Stimulated activated naive CD8-positive, alpha-beta T cell treated with anti-CD3 and anti-CD28 coated beads, Interleukin-15, amount 100 ng/mL, for 72 hours (primary cell): ENCODE results near the gene SRI.
"Not testable (repeated sequence)": the region's sequence is repeated elsewhere in the genome, so short reads cannot be mapped to it uniquely, and the experiment has no call there.

Experiments
- ATAC-seq: fragments of 150-1000 bp; cut with Tn5 transposase; 2 replicates; pipeline ENCODE4 v1.10.0; 2021; ENCODE audit warnings: mild to moderate bottlenecking, moderate library complexity
- DNase-seq, 2 donors: peaks; one replicate each; pipeline ENCODE4 v3.0.0; 2021 to 2022
- H3K27ac Mint-ChIP-seq, 2 donors: one replicate each; pipeline ENCODE4 v1.8.0; 2022; ENCODE audit warnings: mild to moderate bottlenecking in 2 of 2, mixed read lengths in 2 of 2, moderate library complexity in 2 of 2
- H3K27me3 Mint-ChIP-seq: one replicate; pipeline ENCODE4 v1.8.0; 2022; ENCODE audit warnings: mixed read lengths
- H3K4me1 Mint-ChIP-seq: one replicate; pipeline ENCODE4 v1.8.0; 2022; ENCODE audit warnings: mild to moderate bottlenecking, mixed read lengths
- H3K4me3 Mint-ChIP-seq, 2 donors: one replicate each; pipeline ENCODE4 v1.8.0; 2022; ENCODE audit warnings: mild to moderate bottlenecking in 2 of 2, mixed read lengths in 2 of 2, moderate library complexity in 1 of 2
- H3K9me3 Mint-ChIP-seq, 2 donors: one replicate each; pipeline ENCODE4 v1.8.0; 2022; ENCODE audit warnings: mixed read lengths in 2 of 2

Gene SRI

GRCh38 chr7:88219781-88220747 is at the start of gene SRI:
SRI (minus strand) TSS chr7:88220038; CDS start chr7:88220026, 12 bp downstream.
- ATAC-seq (peak; percentile 98), DNase-seq (peak; percentile 91 to 95)
- H3K27me3 Mint-ChIP-seq = no peaks in the 10 kb centered on the region
- H3K4me3 Mint-ChIP-seq = peak within 1 kb of the TSS; percentile 89 to 97
- H3K4me1 Mint-ChIP-seq = peaks cover 31% of the 10 kb centered on the region
- peak within 1 kb of the TSS; percentile 99 to 100 for H3K27ac Mint-ChIP-seq
- H3K9me3 Mint-ChIP-seq = no peaks in the 10 kb centered on the region

- H3K4me3 Mint-ChIP-seq = no peak overlapping the region
- no peaks in the 10 kb centered on the region for H3K9me3 Mint-ChIP-seq
- no peaks in the 10 kb centered on the region for H3K27me3 Mint-ChIP-seq
- DNase-seq = no peak
- no peak overlapping the region for H3K27ac Mint-ChIP-seq
- no peaks in the 10 kb centered on the region for H3K4me1 Mint-ChIP-seq
- ATAC-seq = no peak
Observed at GRCh38 chr7:88269586-88269985, 49.7 kb upstream of the SRI start.

- ATAC-seq = no peak
- no peak for DNase-seq
- no peaks in the 10 kb centered on the region for H3K4me1 Mint-ChIP-seq
- H3K27me3 Mint-ChIP-seq = no peaks in the 10 kb centered on the region
- no peaks in the 10 kb centered on the region for H3K9me3 Mint-ChIP-seq
- H3K27ac Mint-ChIP-seq = no peak overlapping the region
- no peak overlapping the region for H3K4me3 Mint-ChIP-seq
Observed at GRCh38 chr7:88268858-88269257, 49.0 kb upstream of the SRI start.

- Mint-ChIP-seq H3K27me3 (no peaks in the 10 kb centered on the region), H3K4me1 (no peaks in the 10 kb centered on the region), H3K9me3 (no peaks in the 10 kb centered on the region), H3K27ac (no peak overlapping the region), H3K4me3 (no peak overlapping the region)
- ATAC-seq (no peak), DNase-seq (no peak)
Observed at GRCh38 chr7:88268051-88268450, 48.2 kb upstream of the SRI start.

GRCh38 chr7:88267421-88267820 is 47.6 kb upstream of the SRI start:
- ATAC-seq (no peak), DNase-seq (no peak)
- Mint-ChIP-seq H3K4me1 (no peaks in the 10 kb centered on the region), H3K27me3 (no peaks in the 10 kb centered on the region), H3K27ac (no peak overlapping the region), H3K4me3 (no peak overlapping the region), H3K9me3 (no peaks in the 10 kb centered on the region)

- ATAC-seq, H3K4me3 Mint-ChIP-seq, H3K27ac Mint-ChIP-seq, H3K9me3 Mint-ChIP-seq, DNase-seq, H3K27me3 Mint-ChIP-seq, H3K4me1 Mint-ChIP-seq: not testable (repeated sequence)
Observed at GRCh38 chr7:88264987-88265386, 45.1 kb upstream of the SRI start.

- DNase-seq (no peak), ATAC-seq (no peak)
Observed at GRCh38 chr7:88262562-88262961, 42.7 kb upstream of the SRI start.

GRCh38 chr7:88260719-88261118 is 40.9 kb upstream of the SRI start:
- ATAC-seq = no peak
- DNase-seq = no peak
- no peaks in the 10 kb centered on the region for H3K4me1 Mint-ChIP-seq
- peaks cover 14% of the 10 kb centered on the region for H3K27me3 Mint-ChIP-seq
- no peak overlapping the region for H3K4me3 Mint-ChIP-seq
- no peak overlapping the region for H3K27ac Mint-ChIP-seq
- H3K9me3 Mint-ChIP-seq = no peaks in the 10 kb centered on the region

More at GRCh38 chr7:88262562-88262961, 42.7 kb upstream of the SRI start:
- Mint-ChIP-seq H3K27ac (no peak overlapping the region), H3K9me3 (no peaks in the 10 kb centered on the region), H3K4me1 (no peaks in the 10 kb centered on the region), H3K4me3 (no peak overlapping the region), H3K27me3 (peaks cover 8% of the 10 kb centered on the region)

- peaks cover 14% of the 10 kb centered on the region for H3K27me3 Mint-ChIP-seq
- H3K4me3 Mint-ChIP-seq = no peak overlapping the region
- ATAC-seq = no peak
- peaks cover 0 to 2% of the 10 kb centered on the region in 2 donors for H3K9me3 Mint-ChIP-seq
- no peak for DNase-seq
- no peak overlapping the region for H3K27ac Mint-ChIP-seq
- no peaks in the 10 kb centered on the region for H3K4me1 Mint-ChIP-seq
Observed at GRCh38 chr7:88259656-88260380, 40.0 kb upstream of the SRI start.

- not testable (repeated sequence) for H3K4me3 Mint-ChIP-seq, DNase-seq, H3K27ac Mint-ChIP-seq, ATAC-seq, H3K4me1 Mint-ChIP-seq
- Mint-ChIP-seq H3K9me3 (peaks cover 11 to 15% of the 10 kb centered on the region in 2 donors), H3K27me3 (peaks cover 14% of the 10 kb centered on the region)
Observed at GRCh38 chr7:88258296-88258695, 38.5 kb upstream of the SRI start.

GRCh38 chr7:88256906-88257305 is 37.1 kb upstream of the SRI start:
- ATAC-seq (no peak), DNase-seq (no peak)
- H3K4me1 Mint-ChIP-seq = no peaks in the 10 kb centered on the region
- peaks cover 11 to 15% of the 10 kb centered on the region in 2 donors for H3K9me3 Mint-ChIP-seq
- H3K27me3 Mint-ChIP-seq = peaks cover 14% of the 10 kb centered on the region
- H3K4me3 Mint-ChIP-seq = no peak overlapping the region
- H3K27ac Mint-ChIP-seq = no peak overlapping the region

- DNase-seq (no peak), ATAC-seq (no peak)
- Mint-ChIP-seq H3K9me3 (peaks cover 11 to 15% of the 10 kb centered on the region in 2 donors), H3K27ac (no peak overlapping the region), H3K27me3 (peaks cover 26% of the 10 kb centered on the region), H3K4me1 (no peaks in the 10 kb centered on the region), H3K4me3 (no peak overlapping the region)
Observed at GRCh38 chr7:88254721-88255424, 35.0 kb upstream of the SRI start.

GRCh38 chr7:88253640-88254039 is 33.8 kb upstream of the SRI start:
- ATAC-seq (no peak), DNase-seq (no peak)
- Mint-ChIP-seq H3K27me3 (peaks cover 26% of the 10 kb centered on the region), H3K27ac (no peak overlapping the region), H3K4me1 (no peaks in the 10 kb centered on the region), H3K4me3 (no peak overlapping the region), H3K9me3 (peaks cover 11 to 15% of the 10 kb centered on the region in 2 donors)

GRCh38 chr7:88244258-88244657 is 24.4 kb upstream of the SRI start:
- Mint-ChIP-seq H3K4me3 (no peak overlapping the region), H3K4me1 (no peaks in the 10 kb centered on the region), H3K9me3 (no peaks in the 10 kb centered on the region), H3K27me3 (peaks cover 6% of the 10 kb centered on the region), H3K27ac (no peak overlapping the region)
- DNase-seq = no peak
- no peak for ATAC-seq

- peaks cover 6% of the 10 kb centered on the region for H3K27me3 Mint-ChIP-seq
- H3K9me3 Mint-ChIP-seq = no peaks in the 10 kb centered on the region
- ATAC-seq (peak; percentile 54), DNase-seq (no peak)
- H3K27ac Mint-ChIP-seq = no peak overlapping the region
- no peaks in the 10 kb centered on the region for H3K4me1 Mint-ChIP-seq
- no peak overlapping the region for H3K4me3 Mint-ChIP-seq
Observed at GRCh38 chr7:88243345-88243909, 23.6 kb upstream of the SRI start.
